Nephron (organoid): ENCODE results near the gene GJB6.
A peak's percentile ranks its signal among the peaks of the same experiment; 100 is the strongest.

ENCODE experiments used
- H3K27ac Mint-ChIP-seq, 3 experiments: 2 replicates each; pipeline ENCODE4 v1.8.0; 2020; ENCODE audit warnings: mixed read lengths in 3 of 3, mild to moderate bottlenecking in 2 of 3, moderate library complexity in 1 of 3
- H3K27me3 Mint-ChIP-seq: 2 replicates; pipeline ENCODE4 v1.8.0; 2021; ENCODE audit warnings: low read depth, mild to moderate bottlenecking, moderate library complexity, mixed read lengths
- H3K36me3 Mint-ChIP-seq: 2 replicates; pipeline ENCODE4 v1.8.0; 2020; ENCODE audit warnings: low read depth, mixed read lengths
- H3K4me1 Mint-ChIP-seq: 2 replicates; pipeline ENCODE4 v1.8.0; 2020; ENCODE audit warnings: mixed read lengths
- H3K4me3 Mint-ChIP-seq, 3 experiments: 2 replicates each; pipeline ENCODE4 v1.8.0; 2020; ENCODE audit warnings: mild to moderate bottlenecking in 3 of 3, mixed read lengths in 3 of 3, moderate library complexity in 2 of 3
- H3K9me3 Mint-ChIP-seq: 2 replicates; pipeline ENCODE4 v1.8.0; 2020; ENCODE audit warnings: mixed read lengths
- TF ChIP-seq, protein P1 (sequence below), 3 experiments: fragments of 200-600 bp; sonication (generic); IDR thresholded peaks; one replicate each; pipeline ENCODE4 v1.5.0; 2021; ENCODE audit warnings: antibody characterized with exemption in 3 of 3; ENCODE audit not compliant: unreplicated experiment in 3 of 3

The GJB6 gene

DNA sequence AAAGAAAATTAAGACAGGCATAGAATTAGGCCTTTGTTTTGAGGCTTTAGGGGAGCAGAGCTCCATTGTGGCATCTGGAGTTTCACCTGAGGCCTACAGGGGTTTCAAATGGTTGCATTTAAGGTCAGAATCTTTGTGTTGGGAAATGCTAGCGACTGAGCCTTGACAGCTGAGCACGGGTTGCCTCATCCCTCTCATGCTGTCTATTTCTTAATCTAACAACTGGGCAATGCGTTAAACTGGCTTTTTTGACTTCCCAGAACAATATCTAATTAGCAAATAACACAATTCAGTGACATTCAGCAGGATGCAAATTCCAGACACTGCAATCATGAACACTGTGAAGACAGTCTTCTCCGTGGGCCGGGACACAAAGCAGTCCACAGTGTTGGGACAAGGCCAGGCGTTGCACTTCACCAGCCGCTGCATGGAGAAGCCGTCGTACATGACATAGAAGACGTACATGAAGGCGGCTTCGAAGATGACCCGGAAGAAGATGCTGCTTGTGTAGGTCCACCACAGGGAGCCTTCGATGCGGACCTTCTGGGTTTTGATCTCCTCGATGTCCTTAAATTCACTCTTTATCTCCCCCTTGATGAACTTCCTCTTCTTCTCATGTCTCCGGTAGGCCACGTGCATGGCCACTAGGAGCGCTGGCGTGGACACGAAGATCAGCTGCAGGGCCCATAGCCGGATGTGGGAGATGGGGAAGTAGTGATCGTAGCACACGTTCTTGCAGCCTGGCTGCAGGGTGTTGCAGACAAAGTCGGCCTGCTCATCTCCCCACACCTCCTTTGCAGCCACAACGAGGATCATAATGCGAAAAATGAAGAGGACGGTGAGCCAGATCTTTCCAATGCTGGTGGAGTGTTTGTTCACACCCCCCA, 43.2 kb downstream of the GJB6 start:
- Mint-ChIP-seq H3K36me3 (no peaks in the 10 kb centered on the region), H3K27me3 (peaks cover 66% of the 10 kb centered on the region), H3K4me1 (peaks cover 3% of the 10 kb centered on the region), H3K4me3 (no peak overlapping the region), H3K27ac (no peak overlapping the region), H3K9me3 (no peaks in the 10 kb centered on the region)
- TF ChIP-seq, protein P1, sequence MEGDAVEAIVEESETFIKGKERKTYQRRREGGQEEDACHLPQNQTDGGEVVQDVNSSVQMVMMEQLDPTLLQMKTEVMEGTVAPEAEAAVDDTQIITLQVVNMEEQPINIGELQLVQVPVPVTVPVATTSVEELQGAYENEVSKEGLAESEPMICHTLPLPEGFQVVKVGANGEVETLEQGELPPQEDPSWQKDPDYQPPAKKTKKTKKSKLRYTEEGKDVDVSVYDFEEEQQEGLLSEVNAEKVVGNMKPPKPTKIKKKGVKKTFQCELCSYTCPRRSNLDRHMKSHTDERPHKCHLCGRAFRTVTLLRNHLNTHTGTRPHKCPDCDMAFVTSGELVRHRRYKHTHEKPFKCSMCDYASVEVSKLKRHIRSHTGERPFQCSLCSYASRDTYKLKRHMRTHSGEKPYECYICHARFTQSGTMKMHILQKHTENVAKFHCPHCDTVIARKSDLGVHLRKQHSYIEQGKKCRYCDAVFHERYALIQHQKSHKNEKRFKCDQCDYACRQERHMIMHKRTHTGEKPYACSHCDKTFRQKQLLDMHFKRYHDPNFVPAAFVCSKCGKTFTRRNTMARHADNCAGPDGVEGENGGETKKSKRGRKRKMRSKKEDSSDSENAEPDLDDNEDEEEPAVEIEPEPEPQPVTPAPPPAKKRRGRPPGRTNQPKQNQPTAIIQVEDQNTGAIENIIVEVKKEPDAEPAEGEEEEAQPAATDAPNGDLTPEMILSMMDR (IDR thresholded peaks at IDR 0.05; ENCODE audit: unreplicated experiment in 3 of 3): no peak

DNA sequence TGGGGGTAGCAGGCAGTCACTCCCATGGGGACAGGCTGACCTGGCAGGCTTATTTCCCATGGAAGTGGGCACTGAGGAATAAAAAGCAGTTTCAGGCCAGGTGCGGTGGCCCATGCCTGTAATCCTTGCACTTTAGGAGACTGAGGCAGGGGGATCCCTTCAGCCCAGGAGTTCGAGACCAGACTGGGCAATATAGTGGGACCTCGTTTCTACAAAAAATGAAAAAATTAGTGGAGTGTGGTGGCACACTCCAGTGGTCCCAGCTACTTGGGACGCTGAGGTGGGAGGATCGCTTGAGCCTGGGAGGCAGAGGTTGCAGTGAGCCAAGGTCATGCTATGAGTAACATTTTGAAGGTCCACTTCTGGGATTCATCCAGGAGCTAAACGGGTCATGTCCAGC, 45.3 kb downstream of the GJB6 start:
- H3K4me3 Mint-ChIP-seq: no peak overlapping the region
- H3K27ac Mint-ChIP-seq: no peak overlapping the region
- TF ChIP-seq, protein P1 (IDR thresholded peaks at IDR 0.05; ENCODE audit: unreplicated experiment in 3 of 3): no peak
- H3K9me3 Mint-ChIP-seq: no peaks in the 10 kb centered on the region
- peaks cover 54% of the 10 kb centered on the region for H3K27me3 Mint-ChIP-seq
- no peaks in the 10 kb centered on the region for H3K4me1 Mint-ChIP-seq
- H3K36me3 Mint-ChIP-seq: no peaks in the 10 kb centered on the region

DNA sequence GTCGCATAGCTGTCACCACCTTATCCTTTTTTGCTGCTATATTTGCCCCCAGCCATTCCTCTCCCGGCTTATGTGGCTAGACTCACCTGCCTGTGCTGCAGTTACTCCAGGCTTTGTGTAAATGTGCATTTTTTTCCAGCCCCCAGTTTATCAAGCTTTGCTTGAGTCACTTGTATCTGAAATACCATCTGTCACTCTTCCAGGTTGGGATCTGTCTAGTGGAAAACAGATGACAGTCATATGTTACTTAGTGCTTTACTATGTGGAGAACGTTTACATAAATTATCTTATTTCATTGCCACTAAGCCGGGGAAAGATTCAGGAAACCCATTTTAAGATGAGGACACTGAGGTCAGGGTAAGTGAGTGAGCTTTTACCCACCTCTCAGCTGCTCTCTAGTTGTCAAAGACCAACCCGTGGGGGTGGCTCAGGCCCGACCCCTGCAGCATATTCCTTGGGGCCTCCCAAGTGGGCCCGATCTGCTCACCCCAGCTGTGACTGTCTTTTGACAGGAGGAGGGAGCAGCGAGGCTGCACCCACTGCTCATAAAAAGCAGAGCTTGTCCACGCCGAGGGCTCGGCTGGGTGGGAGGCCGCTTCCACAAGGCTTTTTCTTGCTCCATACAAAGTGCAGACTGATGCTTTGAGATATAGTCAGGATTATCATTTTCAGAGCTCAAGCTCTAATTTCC, 46.6 kb downstream of the GJB6 start:
- no peak overlapping the region for H3K4me3 Mint-ChIP-seq
- TF ChIP-seq, protein P1 (IDR thresholded peaks at IDR 0.05; ENCODE audit: unreplicated experiment in 3 of 3): no peak
- no peaks in the 10 kb centered on the region for H3K36me3 Mint-ChIP-seq
- H3K27ac Mint-ChIP-seq: no peak overlapping the region
- H3K27me3 Mint-ChIP-seq: peaks cover 47% of the 10 kb centered on the region
- no peaks in the 10 kb centered on the region for H3K4me1 Mint-ChIP-seq
- no peaks in the 10 kb centered on the region for H3K9me3 Mint-ChIP-seq

DNA sequence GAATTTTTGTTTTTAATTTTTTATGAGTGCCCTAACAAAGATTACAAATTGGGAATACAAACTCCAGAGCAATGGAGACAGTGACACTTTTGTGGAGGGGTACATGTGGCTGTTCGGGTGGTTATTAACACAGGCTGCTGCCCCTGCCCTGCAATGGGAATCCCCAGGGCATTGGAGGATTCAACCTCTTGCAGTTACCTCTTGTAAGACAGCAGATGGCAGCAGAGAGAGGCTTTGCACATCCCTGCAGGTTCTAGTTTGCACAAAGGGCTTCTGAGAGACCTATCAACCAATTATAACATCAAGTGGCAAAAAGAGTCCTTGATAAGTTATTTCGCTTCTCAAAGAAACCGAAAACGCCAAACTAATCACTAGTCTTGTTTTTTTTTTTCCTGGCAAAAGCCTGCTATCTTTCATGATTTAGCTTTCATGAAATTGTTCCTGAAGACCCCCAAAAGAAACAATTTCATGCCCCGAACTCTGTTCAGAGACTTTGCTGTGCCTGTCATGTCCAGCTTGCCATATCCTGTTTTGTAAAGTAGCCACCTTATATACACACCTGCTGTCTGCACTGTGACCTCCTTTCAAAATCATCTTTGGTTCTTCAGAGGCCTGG, 49.8 kb downstream of the GJB6 start:
- TF ChIP-seq, protein P1 (IDR thresholded peaks at IDR 0.05; ENCODE audit: unreplicated experiment in 3 of 3): peak; percentile 81 to 89 (median 85)
- H3K4me1 Mint-ChIP-seq: peaks cover 6% of the 10 kb centered on the region
- H3K36me3 Mint-ChIP-seq: no peaks in the 10 kb centered on the region
- no peaks in the 10 kb centered on the region for H3K9me3 Mint-ChIP-seq
- no peak overlapping the region for H3K4me3 Mint-ChIP-seq
- H3K27me3 Mint-ChIP-seq: peaks cover 21% of the 10 kb centered on the region
- H3K27ac Mint-ChIP-seq: no peak overlapping the region

DNA sequence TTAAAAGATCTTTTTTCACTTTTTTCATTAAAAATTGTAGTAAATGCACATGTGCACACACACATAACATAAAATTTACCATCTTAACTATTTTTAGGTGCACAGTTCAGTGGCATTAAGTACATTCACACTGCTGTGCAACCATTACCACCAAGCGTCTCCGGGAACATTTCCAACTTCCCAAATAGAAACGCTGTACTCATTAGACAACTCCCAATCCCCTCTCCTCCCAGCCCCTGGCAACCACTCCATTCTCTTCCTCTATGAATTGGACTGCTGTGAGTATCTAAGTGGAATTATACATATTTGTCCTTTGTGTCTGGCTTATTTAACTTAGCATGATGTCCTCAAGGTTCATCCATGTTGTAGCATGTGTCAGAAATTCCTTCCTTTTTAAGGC, 50.9 kb downstream of the GJB6 start:
- H3K4me3 Mint-ChIP-seq: no peak overlapping the region
- TF ChIP-seq, protein P1 (IDR thresholded peaks at IDR 0.05; ENCODE audit: unreplicated experiment in 3 of 3): no peak
- peaks cover 18% of the 10 kb centered on the region for H3K27me3 Mint-ChIP-seq
- no peak overlapping the region for H3K27ac Mint-ChIP-seq
- no peaks in the 10 kb centered on the region for H3K9me3 Mint-ChIP-seq
- H3K4me1 Mint-ChIP-seq: peaks cover 7% of the 10 kb centered on the region
- no peaks in the 10 kb centered on the region for H3K36me3 Mint-ChIP-seq
